PC-9 (cell line): ENCODE measurements around the gene KRT80.

Source experiments
- CTCF ChIP-seq: fragments of 200-600 bp; sonication (generic); conservative IDR thresholded peaks from 2 replicates; pipeline ENCODE4 v1.6.1; 2017; ENCODE audit warnings: mixed run types, antibody characterized with exemption, mild to moderate bottlenecking, moderate library complexity
- EZH2 ChIP-seq: fragments of 200-600 bp; sonication (generic); IDR thresholded peaks from 2 replicates; pipeline ENCODE4 v1.8.0; 2017; ENCODE audit warnings: antibody characterized with exemption, low read depth

GRCh38 chr12:52238207-52238840, 46.5 kb upstream of the KRT80 start:
- TF ChIP-seq EZH2 (no peak), CTCF (no peak)
